ENCODE measurements around the gene MGP. TPM values are rescaled to one million over a fixed set of nuclear protein-coding genes. Genes with fewer than 3 reads are reported as not detected.

The MGP gene
- total and polyA plus RNA-seq, 2 experiments from 2014 or later: 0.60 TPM; not detected in 1

GRCh38 chr12:14906114-14906513 is 20.5 kb upstream of the MGP start:
- H3K36me3 ChIP-seq (ENCODE audit: insufficient read depth): no peaks in the 10 kb centered on the region
- H3K36me3 Mint-ChIP-seq (ENCODE audit: low read depth): no peaks in the 10 kb centered on the region
- H3K27ac ChIP-seq (ENCODE audit: low read depth): no peak overlapping the region
- no peak overlapping the region for H3K4me3 Mint-ChIP-seq
- H4K20me1 ChIP-seq (replicated peaks; ENCODE audit: insufficient read depth): no peaks in the 10 kb centered on the region
- no peaks in the 10 kb centered on the region for H3K9me3 Mint-ChIP-seq
- no peaks in the 10 kb centered on the region for H3K79me2 ChIP-seq (replicated peaks; ENCODE audit: insufficient read depth)
- no peaks in the 10 kb centered on the region for H3K4me1 ChIP-seq (ENCODE audit: insufficient read depth)
- no peak overlapping the region for H3K27ac Mint-ChIP-seq
- ATAC-seq: no peak
- TF ChIP-seq EZH2phosphoT487 (IDR thresholded peaks at IDR 0.05; ENCODE audit: unreplicated experiment) (no peak), ZNF462 (CRISPR knock-in tag; IDR thresholded peaks at IDR 0.05) (no peak), REST (IDR thresholded peaks at IDR 0.05; ENCODE audit: unreplicated experiment) (no peak), STAT1 (IDR thresholded peaks at IDR 0.05; ENCODE audit: unreplicated experiment) (no peak), JUNB (IDR thresholded peaks at IDR 0.05; ENCODE audit: unreplicated experiment) (no peak), ZNF114 (CRISPR knock-in tag; IDR thresholded peaks at IDR 0.05) (no peak), CREB1 (CRISPR knock-in tag; IDR thresholded peaks at IDR 0.05; ENCODE audit: low read depth) (no peak), ZNF331 (CRISPR knock-in tag; IDR thresholded peaks at IDR 0.05; ENCODE audit: low read depth) (no peak), NANOG (IDR thresholded peaks at IDR 0.05; ENCODE audit: borderline replicate concordance) (no peak), EZH2 (IDR thresholded peaks at IDR 0.05; ENCODE audit: low read depth, unreplicated experiment) (no peak)
- H3K27me3 ChIP-seq (ENCODE audit: insufficient read depth): no peaks in the 10 kb centered on the region
- peaks cover 4% of the 10 kb centered on the region; the same call in 1 of the 3 replicates for H3K4me1 Mint-ChIP-seq
- H3F3A ChIP-seq (replicated peaks; ENCODE audit: low read depth): no peaks in the 10 kb centered on the region
- H2AFZ ChIP-seq: no peak overlapping the region
- peaks cover 2% of the 10 kb centered on the region for H3K27me3 Mint-ChIP-seq (ENCODE audit: insufficient read depth, low read depth, poor library complexity)
- no peak overlapping the region for H3K4me3 ChIP-seq
- no peak for DNase-seq (ENCODE audit: low spot score)
- H3K9me2 ChIP-seq (ENCODE audit: insufficient read depth): 0 out of 2 replicates have a peak, but pooled peaks cover 8% of the 10 kb centered on the region
- no peak overlapping the region for H3K4me2 ChIP-seq

Measured in GM23338 (cell line).